GM19324 (cell line): ENCODE results near the gene ZNF165.
A peak's percentile ranks its signal among the peaks of the same experiment; 100 is the strongest.
"Not testable (repeated sequence)": the region's sequence is repeated elsewhere in the genome, so short reads cannot be mapped to it uniquely, and the experiment has no call there.

Experiments used
- ATAC-seq: cut with Tn5 transposase; IDR thresholded peaks from one replicate; pipeline ENCODE4 v1.9.1; 2021; ENCODE audit warnings: mild to moderate bottlenecking, moderate library complexity; ENCODE audit not compliant: unreplicated experiment, low FRiP score

Gene ZNF165

DNA sequence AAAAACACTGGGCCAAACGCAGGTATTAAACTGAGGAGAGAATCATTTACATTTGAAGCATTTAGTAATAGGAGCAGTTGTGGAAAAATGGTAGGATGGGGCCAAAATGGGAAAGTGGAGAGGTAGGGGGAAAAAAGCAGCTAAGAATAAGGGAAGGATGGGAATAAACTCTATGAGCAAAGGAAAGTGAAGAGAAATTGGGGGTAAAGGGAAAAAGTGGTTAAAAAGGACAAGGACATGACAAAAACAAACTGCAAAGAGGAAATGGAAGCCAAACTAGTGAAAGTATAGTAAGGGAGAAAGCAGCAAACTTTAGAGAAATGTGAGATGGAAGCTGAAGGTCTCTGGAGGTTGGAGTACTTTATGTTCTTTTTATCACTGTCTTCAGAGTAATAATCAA, 37.8 kb downstream of the ZNF165 start:
- ATAC-seq = no peak

DNA sequence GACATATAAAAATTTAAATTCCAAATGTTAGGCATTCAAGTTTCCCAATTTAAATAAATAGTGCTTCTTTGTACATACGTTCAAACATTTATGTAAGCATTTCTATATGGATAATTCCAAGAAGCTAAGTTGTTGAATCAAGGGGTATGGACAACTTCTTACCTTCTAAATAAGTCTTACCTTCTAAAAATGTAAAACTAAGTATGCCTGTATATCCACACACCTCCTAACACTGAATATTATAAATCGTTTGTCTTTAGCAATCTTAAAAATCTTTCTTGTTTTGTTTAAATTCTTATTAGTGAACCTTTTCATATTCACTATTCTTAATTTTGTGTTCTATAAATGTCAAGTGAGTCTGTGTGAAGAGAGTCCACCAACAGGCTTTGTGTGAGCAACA, 41.5 kb downstream of the ZNF165 start:
- ATAC-seq = no peak

DNA sequence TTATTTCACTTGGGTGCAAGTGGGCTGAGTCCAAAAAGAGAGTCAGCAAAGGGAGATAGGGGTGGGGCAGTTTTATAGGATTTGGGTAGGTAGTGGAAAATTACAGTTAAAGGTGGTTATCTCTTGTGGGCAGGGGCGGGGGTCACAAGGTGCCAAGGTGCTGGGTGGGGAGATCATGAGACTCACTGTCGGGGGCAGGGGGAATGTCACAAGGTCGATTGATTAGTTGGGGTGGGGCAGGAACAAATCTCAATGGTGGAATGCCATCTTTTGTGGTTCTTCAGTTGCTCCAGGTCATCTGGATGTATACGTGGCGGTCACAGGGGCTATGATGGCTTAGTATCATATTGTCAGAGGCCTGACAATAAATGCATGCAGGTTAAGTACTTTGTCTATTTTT, 41.9 kb downstream of the ZNF165 start:
- ATAC-seq = not testable (repeated sequence)

DNA sequence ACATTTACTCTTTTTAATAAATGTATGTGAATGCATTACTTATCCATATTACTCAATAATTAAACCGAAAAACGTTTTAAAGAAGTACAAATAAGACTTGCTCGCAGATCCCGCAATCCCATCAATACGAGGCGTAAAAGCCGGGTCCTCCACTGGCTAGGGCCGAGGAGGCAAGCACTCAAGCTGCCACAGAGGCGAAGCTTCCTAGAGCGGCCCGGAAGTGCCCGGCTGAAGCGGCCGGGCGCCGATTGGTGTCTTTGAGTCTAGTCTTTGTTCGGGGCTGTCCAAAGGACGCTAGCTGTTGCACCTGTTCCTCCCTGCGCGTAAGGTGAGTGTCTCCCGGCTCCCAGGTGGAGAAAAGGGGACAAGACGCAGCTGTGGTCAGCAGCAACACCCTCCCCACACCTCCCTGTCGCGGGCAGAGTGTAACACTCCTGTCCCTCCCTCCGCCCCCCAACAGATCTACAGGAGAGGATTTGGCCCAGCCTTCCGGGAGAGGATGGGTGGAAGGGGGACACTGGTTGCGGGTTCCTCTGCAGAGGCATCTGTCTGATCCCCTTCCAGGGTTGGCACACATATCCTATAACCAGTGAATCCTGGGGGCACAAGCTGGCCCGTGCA, 44.1 kb downstream of the ZNF165 start, which contains the start of gene ZSCAN16:
TSS of gene ZSCAN16 (plus strand) at position 260 of the 621 bp plus-strand sequence. CDS start 835 bp downstream, outside the sequence.
- peak; percentile 99 for ATAC-seq

DNA sequence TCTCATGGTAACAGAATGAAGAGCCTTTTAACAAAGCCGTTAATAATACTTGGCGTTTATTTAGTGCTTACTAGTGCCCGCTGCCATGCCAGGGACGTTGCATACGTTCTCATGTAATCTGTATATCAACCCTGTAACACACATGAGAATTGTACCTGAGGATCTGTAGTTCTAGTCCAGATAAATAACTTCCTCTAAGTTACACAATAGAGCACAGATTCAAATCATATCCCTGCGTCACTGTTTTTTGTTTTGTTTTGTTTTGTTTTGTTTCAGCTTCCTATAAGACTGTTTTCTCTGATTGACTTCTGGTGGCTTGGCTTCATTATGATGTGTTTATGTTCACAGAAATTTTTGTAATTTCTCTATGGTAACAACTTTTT, 44.6 kb downstream of the ZNF165 start:
- peak; percentile 10 for ATAC-seq

DNA sequence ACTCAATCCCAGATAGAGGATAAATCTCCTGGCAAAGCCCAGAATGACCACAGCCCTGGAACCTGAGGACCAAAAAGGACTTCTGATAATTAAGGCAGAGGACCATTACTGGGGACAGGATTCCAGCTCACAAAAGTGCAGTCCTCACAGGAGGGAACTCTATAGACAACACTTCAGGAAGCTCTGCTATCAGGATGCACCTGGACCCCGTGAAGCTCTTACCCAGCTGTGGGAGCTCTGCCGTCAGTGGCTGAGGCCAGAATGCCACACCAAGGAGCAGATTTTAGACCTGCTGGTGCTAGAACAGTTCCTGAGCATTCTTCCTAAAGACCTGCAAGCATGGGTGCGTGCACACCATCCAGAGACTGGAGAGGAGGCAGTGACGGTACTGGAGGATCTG, 45.0 kb downstream of the ZNF165 start:
- no peak for ATAC-seq

DNA sequence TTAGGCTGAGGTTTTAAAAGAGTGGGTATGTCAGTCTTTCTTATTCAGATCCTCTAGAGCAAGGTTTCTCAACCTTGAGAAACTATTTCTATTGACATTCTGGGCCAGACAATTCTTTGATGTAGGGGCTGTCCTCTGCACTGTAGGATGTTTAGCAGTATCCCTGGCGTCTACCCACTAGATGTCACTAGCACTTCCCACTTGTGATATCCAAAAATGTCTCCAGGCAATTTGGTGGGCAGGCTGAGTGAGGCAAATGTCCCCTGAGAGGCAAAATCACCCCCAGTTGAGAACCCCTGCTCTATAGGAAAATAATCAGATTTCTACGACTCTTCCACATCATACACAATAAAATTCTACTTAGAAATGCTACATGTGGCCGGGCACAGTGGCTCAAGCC, 53.6 kb downstream of the ZNF165 start:
- ATAC-seq = no peak

DNA sequence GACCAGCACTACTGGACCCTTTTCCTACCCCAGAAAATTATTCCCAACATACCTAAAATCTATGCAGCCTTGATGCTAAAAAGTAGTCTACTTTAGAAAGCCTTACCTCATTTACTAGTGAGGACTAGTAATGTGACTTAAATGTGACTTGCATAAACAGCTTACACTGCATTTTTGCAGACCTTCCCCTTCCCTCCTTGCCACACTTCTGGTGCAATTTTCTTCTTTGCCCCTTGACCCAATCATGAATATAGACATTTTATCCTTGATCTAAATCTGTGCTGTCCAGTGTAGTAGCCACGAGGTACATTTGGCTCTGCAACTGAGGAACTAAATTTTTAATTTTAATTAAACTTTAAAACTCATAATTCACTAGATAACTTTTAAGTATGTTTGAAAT, 54.3 kb downstream of the ZNF165 start:
- ATAC-seq = no peak

DNA sequence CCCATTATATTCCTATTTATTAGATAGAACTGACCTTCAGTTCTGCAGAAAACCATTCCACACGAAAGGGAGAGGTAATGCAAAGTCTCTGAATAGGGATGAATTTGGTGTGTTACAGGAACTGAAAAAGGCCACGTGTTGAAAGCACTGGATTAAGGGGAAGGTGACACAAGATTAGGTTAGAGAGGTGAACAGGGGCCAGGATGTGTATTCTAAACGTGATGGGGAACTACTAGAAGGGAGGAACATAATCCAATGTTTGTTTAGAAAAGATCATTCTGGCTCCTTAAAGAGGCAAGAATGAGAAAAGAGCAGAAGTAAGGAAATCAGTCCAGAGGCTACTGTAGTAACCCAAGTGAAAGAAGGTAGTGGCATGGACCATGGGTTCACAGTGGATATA, 55.0 kb downstream of the ZNF165 start:
- no peak for ATAC-seq

DNA sequence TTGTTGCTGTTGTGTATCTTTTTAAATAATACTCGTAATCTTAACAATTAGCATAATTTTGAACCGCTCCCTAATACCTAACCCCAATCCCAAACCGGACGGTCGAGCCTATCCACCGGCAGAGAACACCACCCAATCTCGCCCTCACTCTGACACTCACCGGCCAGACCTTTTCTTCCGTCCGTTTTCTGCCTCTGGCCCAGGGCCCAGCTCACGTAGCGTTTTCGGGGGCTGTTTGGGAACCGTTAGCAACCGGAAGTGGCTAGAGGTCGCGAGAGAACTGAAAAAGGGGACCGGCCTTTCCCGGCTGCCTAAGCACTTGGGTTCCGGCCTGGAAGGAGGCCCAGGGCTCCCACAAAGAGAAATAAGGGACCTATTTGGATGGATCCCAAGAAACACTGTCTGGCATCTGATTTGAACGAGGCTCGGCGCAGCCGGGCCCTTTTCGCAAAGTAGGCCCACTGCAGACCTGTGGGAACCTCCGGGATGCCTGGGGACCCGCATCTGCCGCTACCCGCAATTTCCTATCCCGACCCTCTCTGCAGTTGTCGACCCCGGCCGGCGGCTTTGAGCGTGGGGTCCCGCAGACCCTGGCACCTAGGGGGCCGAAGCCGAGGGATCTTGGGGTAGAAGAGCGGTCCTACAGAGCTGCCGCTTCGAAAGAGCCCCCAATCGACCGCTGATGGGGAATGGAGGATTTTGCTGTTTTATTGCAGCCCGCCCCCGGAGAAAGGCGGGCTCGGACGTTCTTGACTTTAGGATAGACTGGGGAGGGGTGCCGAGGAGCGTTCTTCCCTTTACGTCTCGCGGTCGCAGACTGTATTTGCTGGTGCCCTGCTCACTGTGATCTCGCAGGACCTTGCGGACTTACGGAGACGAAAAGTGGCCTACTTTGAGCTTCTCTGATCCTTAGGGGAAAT, 56.5 kb downstream of the ZNF165 start:
- ATAC-seq = peak; percentile 67

DNA sequence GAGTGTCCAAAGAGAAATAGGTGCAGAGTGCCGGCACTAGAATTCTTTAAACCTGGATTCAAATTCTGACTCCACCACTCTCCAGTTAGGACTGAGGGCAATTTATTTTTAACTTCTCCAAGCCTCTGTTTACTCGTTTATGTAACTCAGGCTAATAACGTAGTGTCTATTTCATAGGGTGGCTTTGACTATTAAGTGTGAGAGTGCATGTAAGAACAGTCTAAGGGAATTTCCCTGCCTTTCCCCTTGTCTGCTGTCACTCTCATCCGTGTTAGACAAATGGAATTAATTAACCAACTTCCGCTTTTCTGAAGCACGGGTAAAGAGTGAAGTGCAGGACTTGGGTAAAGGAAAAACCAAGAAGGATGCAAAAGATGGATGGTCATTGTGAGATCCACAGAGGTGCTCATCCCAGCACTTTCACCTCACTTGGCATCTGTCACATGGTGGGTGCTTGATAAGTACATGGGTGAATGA, 57.2 kb downstream of the ZNF165 start:
- ATAC-seq = no peak
